Calu3 (cell line): ENCODE results near the gene MYH10. TPM values are rescaled to one million over a fixed set of nuclear protein-coding genes. Genes with fewer than 3 reads are reported as not detected.

ENCODE experiments used
- BruUV-seq: library from RNA; stranded (reverse); fragments of 400-500 nt; replicated peaks from 2 replicates; lab custom pipeline; 2021; lab: Mats Ljungman, UMichigan
- CTCF ChIA-PET: fragments of 300-600 bp; sonication (Branson Sonifier 250); formaldehyde crosslinking; loops from one replicate; lab custom pipeline; 2022; ENCODE audit warnings: antibody characterized with exemption; lab: Charles Lee
- DNase-seq: peaks from one replicate; pipeline ENCODE4 v3.0.0; 2022
- H3K27ac Mint-ChIP-seq: one replicate; pipeline ENCODE4 v1.8.0; 2022; ENCODE audit warnings: mixed read lengths; ENCODE audit not compliant: unreplicated experiment
- H3K27me3 Mint-ChIP-seq: one replicate; pipeline ENCODE4 v1.8.0; 2022; ENCODE audit warnings: mixed read lengths; ENCODE audit not compliant: unreplicated experiment
- H3K36me3 Mint-ChIP-seq: one replicate; pipeline ENCODE4 v1.8.0; 2022; ENCODE audit warnings: mild to moderate bottlenecking, moderate library complexity, mixed read lengths; ENCODE audit not compliant: insufficient read depth, unreplicated experiment
- H3K4me1 Mint-ChIP-seq: one replicate; pipeline ENCODE4 v1.8.0; 2022; ENCODE audit warnings: mild to moderate bottlenecking, low read depth, mixed read lengths; ENCODE audit not compliant: unreplicated experiment
- H3K4me3 Mint-ChIP-seq: one replicate; pipeline ENCODE4 v1.8.0; 2022; ENCODE audit warnings: mild to moderate bottlenecking, low read depth, moderate library complexity, mixed read lengths; ENCODE audit not compliant: unreplicated experiment
- H3K9me3 Mint-ChIP-seq: one replicate; pipeline ENCODE4 v1.8.0; 2022; ENCODE audit warnings: low read depth, mixed read lengths; ENCODE audit not compliant: unreplicated experiment
- intact Hi-C: fragments of 100-400 bp; cut with micrococcal nuclease; formaldehyde crosslinking; loops from one replicate; pipeline ENCODE4 v1.10.0; 2022; ENCODE audit not compliant: unreplicated experiment
- total RNA-seq: library from RNA; stranded (reverse); gene quantifications from 2 replicates; pipeline ENCODE4 v1.2.3, GENCODE V29; 2022
- TF ChIP-seq, protein P1 (sequence below): fragments of 200-600 bp; IDR thresholded peaks from one replicate; pipeline ENCODE4 v1.8.0; 2022; ENCODE audit warnings: antibody characterized with exemption; ENCODE audit not compliant: unreplicated experiment

MYH10 gene
- total RNA-seq, 1 experiment from 2014 or later = 37.0 TPM

DNA sequence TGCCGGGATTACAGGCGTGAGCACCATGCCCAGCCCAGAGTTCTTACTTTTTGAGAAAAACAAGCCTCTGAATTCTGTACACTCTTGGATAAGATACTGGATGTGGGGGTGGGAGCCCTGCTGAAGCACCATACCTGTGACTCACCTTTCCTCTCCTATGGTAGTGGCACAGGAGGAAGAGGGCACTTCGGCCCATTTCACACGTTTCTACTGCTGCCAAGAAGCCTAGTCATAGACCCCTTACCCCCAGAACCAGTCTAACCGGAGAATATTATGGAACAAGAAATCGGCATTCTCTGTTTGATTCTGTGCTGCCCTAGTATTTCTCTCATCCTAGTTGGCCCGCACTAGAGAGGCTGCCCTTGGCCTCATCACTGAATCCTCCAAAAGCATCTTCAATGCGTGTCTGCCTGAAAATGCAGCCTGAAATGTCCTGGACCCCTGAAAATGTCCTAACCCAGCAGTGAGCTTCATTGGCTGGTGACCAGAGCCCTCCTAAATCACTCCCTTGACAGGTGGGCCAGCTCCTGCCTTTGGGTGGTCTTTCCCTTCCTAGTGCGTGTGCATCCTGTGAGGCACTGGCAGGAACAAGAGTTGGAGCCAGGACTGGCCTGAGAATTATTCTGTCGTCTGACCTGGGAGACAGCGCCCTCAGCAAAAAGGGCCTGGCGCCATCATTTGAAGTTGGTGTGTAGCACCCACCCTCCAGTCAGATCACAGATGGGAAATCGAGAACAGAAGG is 156.9 kb downstream of the MYH10 start:
- CTCF ChIA-PET = no interaction called here
- no TSS peak for BruUV-seq
- Mint-ChIP-seq H3K9me3 (no peaks in the 10 kb centered on the region), H3K27me3 (no peaks in the 10 kb centered on the region), H3K4me1 (no peaks in the 10 kb centered on the region), H3K4me3 (no peak overlapping the region), H3K27ac (no peak overlapping the region), H3K36me3 (peaks cover 17% of the 10 kb centered on the region)
- TF ChIP-seq, protein P1, sequence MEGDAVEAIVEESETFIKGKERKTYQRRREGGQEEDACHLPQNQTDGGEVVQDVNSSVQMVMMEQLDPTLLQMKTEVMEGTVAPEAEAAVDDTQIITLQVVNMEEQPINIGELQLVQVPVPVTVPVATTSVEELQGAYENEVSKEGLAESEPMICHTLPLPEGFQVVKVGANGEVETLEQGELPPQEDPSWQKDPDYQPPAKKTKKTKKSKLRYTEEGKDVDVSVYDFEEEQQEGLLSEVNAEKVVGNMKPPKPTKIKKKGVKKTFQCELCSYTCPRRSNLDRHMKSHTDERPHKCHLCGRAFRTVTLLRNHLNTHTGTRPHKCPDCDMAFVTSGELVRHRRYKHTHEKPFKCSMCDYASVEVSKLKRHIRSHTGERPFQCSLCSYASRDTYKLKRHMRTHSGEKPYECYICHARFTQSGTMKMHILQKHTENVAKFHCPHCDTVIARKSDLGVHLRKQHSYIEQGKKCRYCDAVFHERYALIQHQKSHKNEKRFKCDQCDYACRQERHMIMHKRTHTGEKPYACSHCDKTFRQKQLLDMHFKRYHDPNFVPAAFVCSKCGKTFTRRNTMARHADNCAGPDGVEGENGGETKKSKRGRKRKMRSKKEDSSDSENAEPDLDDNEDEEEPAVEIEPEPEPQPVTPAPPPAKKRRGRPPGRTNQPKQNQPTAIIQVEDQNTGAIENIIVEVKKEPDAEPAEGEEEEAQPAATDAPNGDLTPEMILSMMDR = no peak
- intact Hi-C loops = no loop called here
- no peak for DNase-seq

DNA sequence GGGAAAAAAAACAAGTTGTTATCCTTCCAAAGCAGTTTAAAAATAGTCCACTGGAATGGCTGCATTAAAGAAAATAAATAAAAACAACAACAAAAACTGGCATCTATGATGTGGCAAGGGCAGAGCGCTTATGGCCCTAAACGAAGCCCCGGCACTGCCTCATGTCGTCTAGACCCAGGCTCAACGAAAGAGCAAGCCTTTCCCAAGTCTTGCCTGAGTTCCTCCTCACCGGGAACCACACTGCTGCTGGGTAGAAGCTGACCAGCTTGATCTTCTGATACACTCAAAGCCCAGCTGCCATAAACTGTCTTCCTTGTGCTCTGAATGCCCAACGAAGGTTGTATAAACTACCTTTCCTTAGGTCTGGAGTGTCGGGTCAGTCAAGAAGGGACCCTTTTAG is 157.9 kb downstream of the MYH10 start:
- Mint-ChIP-seq H3K4me3 (no peak overlapping the region), H3K27ac (no peak overlapping the region), H3K27me3 (no peaks in the 10 kb centered on the region), H3K4me1 (no peaks in the 10 kb centered on the region), H3K36me3 (peaks cover 20% of the 10 kb centered on the region), H3K9me3 (no peaks in the 10 kb centered on the region)
- BruUV-seq = no TSS peak
- no peak for DNase-seq
- CTCF ChIA-PET = no interaction called here
- intact Hi-C loops = no loop called here
- TF ChIP-seq, protein P1 = no peak

DNA sequence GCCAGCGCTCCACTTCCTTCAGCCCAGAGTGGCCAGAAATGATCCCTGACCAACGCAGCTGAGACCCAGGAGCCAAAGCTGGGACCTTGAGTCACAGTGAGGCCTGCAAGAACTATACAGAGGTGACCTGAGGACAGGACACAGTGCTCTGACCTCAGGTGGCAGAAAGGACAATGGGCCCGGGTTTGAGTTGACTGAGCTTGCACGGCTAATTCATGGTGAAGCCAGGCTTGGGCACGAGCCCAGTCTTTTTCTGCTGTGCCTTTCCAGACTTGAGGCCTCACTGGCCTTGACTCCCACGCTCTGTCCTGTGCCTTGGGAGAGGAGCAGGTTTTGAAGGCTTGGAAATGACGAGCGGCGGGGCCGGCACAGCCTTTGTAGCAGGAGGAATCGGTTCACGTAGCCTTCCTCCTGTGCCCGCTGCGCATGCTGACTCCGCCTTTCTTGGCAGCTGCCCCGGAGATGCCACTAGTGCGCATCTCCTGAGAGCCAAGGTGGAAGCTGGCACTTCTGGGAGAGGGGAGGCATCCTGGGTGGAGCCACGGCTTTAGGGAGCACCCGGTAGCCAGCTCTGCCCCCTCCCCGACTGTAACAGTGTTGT is 160.0 kb downstream of the MYH10 start:
- no peak for DNase-seq
- TF ChIP-seq, protein P1 = no peak
- no peaks in the 10 kb centered on the region for H3K27me3 Mint-ChIP-seq
- intact Hi-C loops = no loop called here
- peaks cover 28% of the 10 kb centered on the region for H3K36me3 Mint-ChIP-seq
- no peak overlapping the region for H3K27ac Mint-ChIP-seq
- H3K4me3 Mint-ChIP-seq = no peak overlapping the region
- no peaks in the 10 kb centered on the region for H3K9me3 Mint-ChIP-seq
- no TSS peak for BruUV-seq
- CTCF ChIA-PET = no interaction called here
- H3K4me1 Mint-ChIP-seq = no peaks in the 10 kb centered on the region

DNA sequence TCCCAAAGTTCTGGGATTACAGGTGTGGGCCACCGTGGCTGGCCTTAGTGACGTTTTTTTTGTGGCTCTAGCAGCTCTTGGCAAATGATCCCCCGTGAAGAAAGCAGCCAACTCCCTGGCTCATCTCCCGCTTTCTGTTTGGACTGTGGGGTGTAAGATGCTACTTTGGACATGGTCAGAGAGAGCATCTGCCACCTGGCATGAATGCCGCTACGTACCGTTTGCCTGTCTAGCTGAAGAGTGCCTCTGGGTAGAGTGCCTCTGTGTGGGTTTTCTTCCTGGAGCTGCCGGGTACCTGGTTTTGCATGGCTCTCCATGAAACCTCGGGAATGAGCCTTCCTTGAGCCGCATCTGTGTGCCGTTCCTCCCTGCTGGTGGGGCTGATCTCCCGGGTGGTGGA is 160.6 kb downstream of the MYH10 start:
- Mint-ChIP-seq H3K9me3 (no peaks in the 10 kb centered on the region), H3K4me3 (no peak overlapping the region), H3K36me3 (peaks cover 23% of the 10 kb centered on the region), H3K27me3 (no peaks in the 10 kb centered on the region), H3K27ac (no peak overlapping the region), H3K4me1 (no peaks in the 10 kb centered on the region)
- TF ChIP-seq, protein P1 = no peak
- no TSS peak for BruUV-seq
- DNase-seq = no peak
- intact Hi-C loops = no loop called here
- CTCF ChIA-PET = no interaction called here
